ENCODE results near the gene APBA2. TPM values are rescaled to one million over a fixed set of nuclear protein-coding genes. Genes with fewer than 3 reads are reported as not detected.

APBA2 gene
- total RNA-seq, 1 experiment from 2014 or later = not detected

DNA sequence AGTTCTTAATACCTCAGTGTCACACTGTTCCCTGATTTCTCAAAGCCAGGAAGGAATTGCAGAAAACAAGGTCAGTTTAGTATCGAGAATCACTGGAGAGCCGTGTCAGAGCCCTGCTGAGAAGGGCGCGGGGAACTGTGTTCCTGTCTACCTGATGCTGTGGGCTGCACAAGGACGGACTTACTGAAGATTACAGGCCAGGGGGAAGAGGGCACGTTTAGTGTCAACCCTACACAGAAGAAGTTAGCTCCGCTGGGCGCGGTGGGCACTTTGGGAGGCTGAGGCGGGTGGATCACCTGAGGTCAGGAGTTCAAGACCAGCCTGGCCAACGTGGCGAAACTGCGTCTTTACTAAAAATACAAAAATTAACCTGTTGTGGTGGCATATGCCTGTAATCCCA, 104.1 kb downstream of the APBA2 start:
- Histone ChIP-seq H3K27me3 (ENCODE audit: low read length) (no peaks in the 10 kb centered on the region), H4K20me1 (ENCODE audit: insufficient read depth, low read depth, low read length) (no peaks in the 10 kb centered on the region), H3K9me3 (ENCODE audit: low read length) (no peaks in the 10 kb centered on the region), H3K4me3 (ENCODE audit: low read length) (no peak overlapping the region), H3K36me3 (ENCODE audit: insufficient read depth, low read length) (no peaks in the 10 kb centered on the region), H3K9ac (ENCODE audit: low read length) (no peak overlapping the region), H2AFZ (ENCODE audit: low read length) (no peak overlapping the region), H3K4me1 (ENCODE audit: low read length) (no peaks in the 10 kb centered on the region), H3K4me2 (ENCODE audit: low read depth, low read length, poor library complexity, severe bottlenecking) (no peak overlapping the region), H3K27ac (ENCODE audit: low read length) (no peak overlapping the region), H3K79me2 (ENCODE audit: low read length) (no peaks in the 10 kb centered on the region), H3K9me2 (replicated peaks; ENCODE audit: insufficient read depth, low read length) (no peaks in the 10 kb centered on the region)
- DNase-seq = no peak

- Histone ChIP-seq H3K4me1 (ENCODE audit: low read length) (no peaks in the 10 kb centered on the region), H3K9me2 (replicated peaks; ENCODE audit: insufficient read depth, low read length) (no peaks in the 10 kb centered on the region), H3K27ac (ENCODE audit: low read length) (no peak overlapping the region), H3K79me2 (ENCODE audit: low read length) (no peaks in the 10 kb centered on the region), H3K27me3 (ENCODE audit: low read length) (no peaks in the 10 kb centered on the region), H3K9me3 (ENCODE audit: low read length) (no peaks in the 10 kb centered on the region), H3K36me3 (ENCODE audit: insufficient read depth, low read length) (no peaks in the 10 kb centered on the region), H2AFZ (ENCODE audit: low read length) (no peak overlapping the region), H3K4me2 (ENCODE audit: low read depth, low read length, poor library complexity, severe bottlenecking) (no peak overlapping the region), H3K9ac (ENCODE audit: low read length) (no peak overlapping the region), H4K20me1 (ENCODE audit: insufficient read depth, low read depth, low read length) (no peaks in the 10 kb centered on the region), H3K4me3 (ENCODE audit: low read length) (no peak overlapping the region)
- no peak for DNase-seq
Measured at GRCh38 chr15:28990390-28990789, 104.6 kb downstream of the APBA2 start.

DNA sequence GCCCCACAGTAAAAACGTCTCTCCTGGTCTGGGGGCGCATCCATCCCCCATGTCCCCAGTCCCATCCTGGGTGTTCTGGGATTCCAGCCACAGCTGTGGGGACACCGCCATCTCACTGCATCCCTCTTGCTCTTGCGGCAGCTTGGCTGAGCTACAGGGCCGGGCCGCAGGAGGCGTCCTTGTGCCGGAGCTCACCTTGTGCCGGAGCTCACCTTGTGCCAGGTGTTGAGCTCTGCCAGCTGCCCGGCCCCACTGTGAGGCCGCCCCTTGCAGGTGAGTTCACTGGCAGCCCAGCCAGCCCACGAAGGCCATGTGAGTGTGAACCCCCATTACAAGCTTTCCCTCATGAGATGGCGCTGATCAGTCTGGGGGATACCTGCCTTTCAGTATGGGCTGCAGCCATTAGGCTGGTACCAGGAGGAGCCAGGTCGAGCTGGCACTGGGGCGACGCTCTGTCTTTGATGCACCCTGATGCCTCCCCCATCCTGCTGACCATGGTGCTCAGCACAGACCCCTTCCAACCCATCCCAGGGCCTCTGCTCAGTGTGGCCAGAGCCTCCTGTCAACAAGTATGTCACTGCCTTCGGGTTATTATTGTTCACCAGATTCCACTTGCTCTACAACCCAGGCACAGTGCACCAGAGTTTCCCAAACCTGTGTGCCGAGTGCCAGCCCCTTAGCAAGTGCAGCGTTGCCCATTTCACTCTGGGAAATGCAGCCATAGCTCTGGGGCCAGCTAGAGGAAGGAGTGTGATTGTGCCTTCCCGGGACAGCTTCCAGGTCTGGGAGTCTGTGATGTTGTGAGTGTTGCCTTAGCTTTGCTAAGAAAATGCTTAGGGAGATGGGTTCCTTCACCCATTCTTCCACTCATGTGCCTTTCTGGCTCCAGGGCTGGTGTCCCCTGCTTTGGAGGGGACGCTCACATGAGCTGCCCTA, 105.7 kb downstream of the APBA2 start:
- Histone ChIP-seq H3K4me3 (ENCODE audit: low read length) (no peak overlapping the region), H3K4me1 (ENCODE audit: low read length) (no peaks in the 10 kb centered on the region), H4K20me1 (ENCODE audit: insufficient read depth, low read depth, low read length) (no peaks in the 10 kb centered on the region), H3K27ac (ENCODE audit: low read length) (no peak overlapping the region), H3K9me3 (ENCODE audit: low read length) (no peaks in the 10 kb centered on the region), H2AFZ (ENCODE audit: low read length) (no peak overlapping the region), H3K36me3 (ENCODE audit: insufficient read depth, low read length) (no peaks in the 10 kb centered on the region), H3K9ac (ENCODE audit: low read length) (no peak overlapping the region), H3K9me2 (replicated peaks; ENCODE audit: insufficient read depth, low read length) (no peaks in the 10 kb centered on the region), H3K4me2 (ENCODE audit: low read depth, low read length, poor library complexity, severe bottlenecking) (no peak overlapping the region), H3K79me2 (ENCODE audit: low read length) (no peaks in the 10 kb centered on the region), H3K27me3 (ENCODE audit: low read length) (no peaks in the 10 kb centered on the region)
- no peak for DNase-seq

- Histone ChIP-seq H3K4me3 (ENCODE audit: low read length) (no peak overlapping the region), H2AFZ (ENCODE audit: low read length) (no peak overlapping the region), H3K79me2 (ENCODE audit: low read length) (no peaks in the 10 kb centered on the region), H3K9me2 (replicated peaks; ENCODE audit: insufficient read depth, low read length) (no peaks in the 10 kb centered on the region), H3K27me3 (ENCODE audit: low read length) (no peaks in the 10 kb centered on the region), H3K9me3 (ENCODE audit: low read length) (no peaks in the 10 kb centered on the region), H3K36me3 (ENCODE audit: insufficient read depth, low read length) (no peaks in the 10 kb centered on the region), H3K9ac (ENCODE audit: low read length) (no peak overlapping the region), H3K4me1 (ENCODE audit: low read length) (no peaks in the 10 kb centered on the region), H3K27ac (ENCODE audit: low read length) (no peak overlapping the region), H4K20me1 (ENCODE audit: insufficient read depth, low read depth, low read length) (no peaks in the 10 kb centered on the region), H3K4me2 (ENCODE audit: low read depth, low read length, poor library complexity, severe bottlenecking) (no peak overlapping the region)
- no peak for DNase-seq
Measured at GRCh38 chr15:28992336-28992864, 106.6 kb downstream of the APBA2 start.

DNA sequence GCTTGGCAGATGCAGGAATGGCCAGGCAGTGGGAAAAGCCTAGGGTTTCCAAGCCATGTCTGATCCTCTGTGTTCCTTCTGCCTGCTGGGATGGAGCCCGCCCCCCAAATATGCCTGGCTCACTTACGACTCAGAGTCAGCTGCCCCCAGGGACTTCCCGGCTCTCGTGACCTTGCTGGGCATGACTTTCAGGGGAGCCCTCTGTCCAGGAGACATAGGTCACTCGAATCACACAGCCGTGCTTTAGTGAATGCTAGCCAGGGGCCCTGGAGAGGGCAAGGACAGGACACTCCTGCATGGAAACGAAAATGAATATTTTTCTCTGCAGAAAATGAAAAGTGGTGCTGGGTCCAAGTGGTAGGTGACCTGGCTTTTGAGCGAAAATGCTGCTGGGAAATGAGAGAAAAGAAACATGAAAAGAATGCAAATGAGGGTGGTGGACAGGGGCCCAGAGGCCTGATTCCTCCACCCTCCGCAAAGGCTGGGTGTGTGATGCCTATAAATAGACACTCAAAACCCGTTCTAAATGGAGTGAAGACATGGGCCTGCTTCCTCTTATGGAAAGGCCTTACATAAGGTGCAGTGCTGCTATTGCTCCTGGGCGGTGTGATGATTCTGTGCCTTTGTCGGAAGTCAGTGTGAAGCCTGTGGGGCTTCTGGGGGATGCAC, 107.4 kb downstream of the APBA2 start:
- H4K20me1 ChIP-seq (ENCODE audit: insufficient read depth, low read depth, low read length) = no peaks in the 10 kb centered on the region
- H3K79me2 ChIP-seq (ENCODE audit: low read length) = no peaks in the 10 kb centered on the region
- H3K9me3 ChIP-seq (ENCODE audit: low read length) = no peaks in the 10 kb centered on the region
- H3K9ac ChIP-seq (ENCODE audit: low read length) = no peak overlapping the region
- no peak for DNase-seq
- no peaks in the 10 kb centered on the region for H3K9me2 ChIP-seq (replicated peaks; ENCODE audit: insufficient read depth, low read length)
- no peak overlapping the region for H2AFZ ChIP-seq (ENCODE audit: low read length)
- no peaks in the 10 kb centered on the region for H3K4me1 ChIP-seq (ENCODE audit: low read length)
- H3K27me3 ChIP-seq (ENCODE audit: low read length) = no peaks in the 10 kb centered on the region
- H3K4me2 ChIP-seq (ENCODE audit: low read depth, low read length, poor library complexity, severe bottlenecking) = no peak overlapping the region
- H3K4me3 ChIP-seq (ENCODE audit: low read length) = no peak overlapping the region
- H3K27ac ChIP-seq (ENCODE audit: low read length) = no peak overlapping the region
- H3K36me3 ChIP-seq (ENCODE audit: insufficient read depth, low read length) = no peaks in the 10 kb centered on the region

DNA sequence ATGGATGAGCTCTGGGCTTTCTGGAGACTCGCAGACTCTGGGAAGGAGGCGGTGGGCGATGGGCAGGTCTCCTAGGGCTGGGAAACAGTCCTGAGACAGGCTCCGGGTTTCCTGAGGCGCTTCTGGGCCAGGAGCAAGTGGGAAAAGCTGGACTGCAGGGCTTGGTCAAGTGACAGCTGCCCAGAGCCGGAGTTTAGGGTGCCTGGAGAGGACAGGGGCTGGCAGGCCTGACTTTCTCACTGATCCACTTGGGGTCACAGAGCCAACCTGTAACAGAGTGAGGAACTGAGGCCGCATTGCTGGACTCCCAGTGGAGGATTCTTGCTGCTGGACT, 107.9 kb downstream of the APBA2 start:
- Histone ChIP-seq H3K4me1 (ENCODE audit: low read length) (no peaks in the 10 kb centered on the region), H2AFZ (ENCODE audit: low read length) (no peak overlapping the region), H3K9me3 (ENCODE audit: low read length) (no peaks in the 10 kb centered on the region), H3K27ac (ENCODE audit: low read length) (no peak overlapping the region), H3K79me2 (ENCODE audit: low read length) (no peaks in the 10 kb centered on the region), H3K36me3 (ENCODE audit: insufficient read depth, low read length) (no peaks in the 10 kb centered on the region), H3K4me3 (ENCODE audit: low read length) (no peak overlapping the region), H3K9me2 (replicated peaks; ENCODE audit: insufficient read depth, low read length) (no peaks in the 10 kb centered on the region), H3K9ac (ENCODE audit: low read length) (no peak overlapping the region), H3K4me2 (ENCODE audit: low read depth, low read length, poor library complexity, severe bottlenecking) (no peak overlapping the region), H4K20me1 (ENCODE audit: insufficient read depth, low read depth, low read length) (no peaks in the 10 kb centered on the region), H3K27me3 (ENCODE audit: low read length) (no peaks in the 10 kb centered on the region)
- no peak for DNase-seq

- Histone ChIP-seq H3K9me2 (replicated peaks; ENCODE audit: insufficient read depth, low read length) (no peaks in the 10 kb centered on the region), H3K4me1 (ENCODE audit: low read length) (no peaks in the 10 kb centered on the region), H3K9ac (ENCODE audit: low read length) (no peak overlapping the region), H3K4me2 (ENCODE audit: low read depth, low read length, poor library complexity, severe bottlenecking) (no peak overlapping the region), H3K9me3 (ENCODE audit: low read length) (no peaks in the 10 kb centered on the region), H3K27ac (ENCODE audit: low read length) (no peak overlapping the region), H3K79me2 (ENCODE audit: low read length) (no peaks in the 10 kb centered on the region), H3K4me3 (ENCODE audit: low read length) (no peak overlapping the region), H3K27me3 (ENCODE audit: low read length) (no peaks in the 10 kb centered on the region), H3K36me3 (ENCODE audit: insufficient read depth, low read length) (no peaks in the 10 kb centered on the region), H4K20me1 (ENCODE audit: insufficient read depth, low read depth, low read length) (no peaks in the 10 kb centered on the region), H2AFZ (ENCODE audit: low read length) (no peak overlapping the region)
- no peak for DNase-seq
Measured at GRCh38 chr15:28994142-28994830, 108.5 kb downstream of the APBA2 start.
